HEK293 (cell line): ENCODE data around the gene OBSCN.

Experiments used
- ZNF354C ChIP-seq: fragments of 450-650 bp; formaldehyde crosslinking; IDR thresholded peaks from 2 replicates; pipeline ENCODE4 v1.5.1; 2016; ENCODE audit warnings: missing biosample characterization, missing genetic modification characterization, low read depth, borderline replicate concordance
- ZNF777 ChIP-seq: fragments of 450-650 bp; formaldehyde crosslinking; IDR thresholded peaks from 2 replicates; pipeline ENCODE4 v1.5.1; 2017; ENCODE audit warnings: missing biosample characterization, missing genetic modification characterization, borderline replicate concordance
- TF ChIP-seq, protein P1 (sequence below): fragments of 450-650 bp; formaldehyde crosslinking; IDR thresholded peaks from 2 replicates; pipeline ENCODE4 v1.5.1; 2016; ENCODE audit warnings: missing biosample characterization, missing genetic modification characterization

DNA sequence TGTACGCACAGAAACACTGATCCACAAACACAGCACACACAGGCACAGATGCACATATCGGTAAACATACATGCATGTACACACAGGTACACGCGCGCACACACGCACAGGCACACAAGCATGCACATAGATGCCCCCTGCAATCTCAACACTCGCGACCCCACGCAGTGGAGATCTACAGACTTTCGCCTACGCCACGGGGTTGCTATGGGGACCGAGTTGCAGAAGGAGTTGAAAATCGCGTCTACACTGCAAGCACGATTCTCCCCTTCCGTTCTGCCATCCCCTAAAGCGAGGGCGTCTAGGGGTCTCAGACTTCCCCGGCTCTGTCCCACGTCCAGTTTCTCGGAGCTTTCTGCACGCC is 208.0 kb downstream of the OBSCN start:
- TF ChIP-seq, protein P1, sequence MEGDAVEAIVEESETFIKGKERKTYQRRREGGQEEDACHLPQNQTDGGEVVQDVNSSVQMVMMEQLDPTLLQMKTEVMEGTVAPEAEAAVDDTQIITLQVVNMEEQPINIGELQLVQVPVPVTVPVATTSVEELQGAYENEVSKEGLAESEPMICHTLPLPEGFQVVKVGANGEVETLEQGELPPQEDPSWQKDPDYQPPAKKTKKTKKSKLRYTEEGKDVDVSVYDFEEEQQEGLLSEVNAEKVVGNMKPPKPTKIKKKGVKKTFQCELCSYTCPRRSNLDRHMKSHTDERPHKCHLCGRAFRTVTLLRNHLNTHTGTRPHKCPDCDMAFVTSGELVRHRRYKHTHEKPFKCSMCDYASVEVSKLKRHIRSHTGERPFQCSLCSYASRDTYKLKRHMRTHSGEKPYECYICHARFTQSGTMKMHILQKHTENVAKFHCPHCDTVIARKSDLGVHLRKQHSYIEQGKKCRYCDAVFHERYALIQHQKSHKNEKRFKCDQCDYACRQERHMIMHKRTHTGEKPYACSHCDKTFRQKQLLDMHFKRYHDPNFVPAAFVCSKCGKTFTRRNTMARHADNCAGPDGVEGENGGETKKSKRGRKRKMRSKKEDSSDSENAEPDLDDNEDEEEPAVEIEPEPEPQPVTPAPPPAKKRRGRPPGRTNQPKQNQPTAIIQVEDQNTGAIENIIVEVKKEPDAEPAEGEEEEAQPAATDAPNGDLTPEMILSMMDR (tag by site-specific recombination): no peak
- TF ChIP-seq ZNF777 (tag by site-specific recombination): no peak
- no peak for TF ChIP-seq ZNF354C (tag by site-specific recombination)
